NCI-H2227 (cell line): ENCODE data around the gene MRPL20.

ENCODE experiments used
- DNase-seq: peaks from one replicate; lab custom pipeline; 2025; ENCODE audit not compliant: unreplicated experiment; lab: John Stamatoyannopoulos, UW

The MRPL20 gene

GRCh38 chr1:1365875-1366698, 41.0 kb downstream of the MRPL20 start:
- no peak for DNase-seq

- DNase-seq: no peak
Observed at GRCh38 chr1:1364266-1364665, 42.8 kb downstream of the MRPL20 start.

- DNase-seq: peak; percentile 59
Observed at GRCh38 chr1:1361982-1362423, 45.1 kb downstream of the MRPL20 start.

- no peak for DNase-seq
Observed at GRCh38 chr1:1361233-1361981, 45.7 kb downstream of the MRPL20 start.

- no peak for DNase-seq
Observed at GRCh38 chr1:1360506-1361169, 46.5 kb downstream of the MRPL20 start.

- DNase-seq: no peak
Observed at GRCh38 chr1:1359664-1360468, 47.2 kb downstream of the MRPL20 start.

GRCh38 chr1:1359308-1359663, 47.8 kb downstream of the MRPL20 start:
- DNase-seq: no peak

GRCh38 chr1:1358433-1359271, 48.4 kb downstream of the MRPL20 start, which contains the start of gene MXRA8:
Gene MXRA8, minus strand, starts transcription at chr1:1358555. Its CDS starts 51 bp downstream, at chr1:1358504.
- DNase-seq: no peak

- DNase-seq: no peak
Observed at GRCh38 chr1:1357871-1358432, 49.1 kb downstream of the MRPL20 start.

GRCh38 chr1:1356796-1357401, 50.2 kb downstream of the MRPL20 start:
- DNase-seq: no peak

- no peak for DNase-seq
Observed at GRCh38 chr1:1356166-1356795, 50.8 kb downstream of the MRPL20 start.

- DNase-seq: peak; percentile 67
Observed at GRCh38 chr1:1355416-1355815, 51.7 kb downstream of the MRPL20 start.

- no peak for DNase-seq
Observed at GRCh38 chr1:1354271-1355247, 52.5 kb downstream of the MRPL20 start.

GRCh38 chr1:1353389-1354151, 53.5 kb downstream of the MRPL20 start:
- DNase-seq: no peak

GRCh38 chr1:1352786-1353388, 54.2 kb downstream of the MRPL20 start:
- DNase-seq: no peak
